Upper lobe of right lung (tissue), 1 donor: Measurements from ENCODE around the gene SPDL1. TPM values are rescaled to one million over a fixed set of nuclear protein-coding genes. Genes with fewer than 3 reads are reported as not detected.
A peak's percentile ranks its signal among the peaks of the same experiment; 100 is the strongest.

Experiments
- ATAC-seq: fragments of 200-7000 bp; cut with Tn5 transposase; one replicate; pipeline ENCODE4 v1.9.1; 2020; ENCODE audit warnings: mild to moderate bottlenecking, moderate library complexity
- DNase-seq: peaks from one replicate; pipeline ENCODE4 v3.0.0-alpha.2; 2020
- H3K27ac ChIP-seq: fragments of 200-600 bp; one replicate; pipeline ENCODE4 v1.8.0; 2022
- H3K27me3 ChIP-seq: fragments of 200-600 bp; one replicate; pipeline ENCODE4 v1.8.0; 2022; ENCODE audit warnings: mild to moderate bottlenecking
- H3K36me3 ChIP-seq: fragments of 200-600 bp; one replicate; pipeline ENCODE4 v1.8.0; 2022
- H3K4me1 ChIP-seq: fragments of 200-600 bp; one replicate; pipeline ENCODE4 v1.8.0; 2022
- H3K4me3 ChIP-seq: fragments of 200-600 bp; one replicate; pipeline ENCODE4 v1.8.0; 2022; ENCODE audit warnings: mild to moderate bottlenecking
- H3K9me3 ChIP-seq: fragments of 200-600 bp; one replicate; pipeline ENCODE4 v1.8.0; 2022
- intact Hi-C: fragments of 100-400 bp; cut with DNase I; formaldehyde crosslinking; loops from one replicate; pipeline ENCODE4 v1.11.0; 2022
- total RNA-seq: library from RNA; stranded (reverse); fragmentation: NEBNext Ultra II Directional; extraction: Animal tissue kit (Norgen Biotek cat#: 25700); gene quantifications from one replicate; pipeline ENCODE4 v1.2.1, GENCODE V29; 2021
- TF ChIP-seq, protein P1 (sequence below): fragments of 200-600 bp; IDR thresholded peaks from one replicate; pipeline ENCODE4 v1.8.0; 2022; ENCODE audit warnings: antibody characterized with exemption
- donor health status: DM: no; HTN: yes; CAD: no; lungs with severe emphysema.

Gene SPDL1
- total RNA-seq, 1 donor from 2014 or later = 3.5 TPM

DNA sequence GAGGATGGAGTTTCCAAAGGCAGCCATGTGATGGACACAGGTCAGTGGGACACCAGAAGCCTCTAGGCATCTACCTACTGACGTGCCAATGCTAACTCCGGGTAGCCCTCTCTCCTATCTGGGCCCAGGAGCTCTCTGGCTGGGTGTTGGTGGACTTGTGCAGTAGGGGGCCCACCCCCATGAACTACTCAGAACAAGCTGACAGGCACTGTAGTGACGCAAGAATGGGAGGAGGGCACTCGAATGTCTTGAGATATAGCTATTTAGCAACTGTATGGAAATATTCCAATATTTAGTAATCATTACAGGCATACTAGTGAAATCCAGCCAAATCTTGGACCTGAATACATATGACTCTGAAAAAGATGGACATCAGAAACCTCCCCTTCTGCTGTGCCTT, 47.8 kb downstream of the SPDL1 start:
- ATAC-seq (peak; percentile 62), DNase-seq (no peak)
- intact Hi-C loops = no loop called here
- TF ChIP-seq, protein P1, sequence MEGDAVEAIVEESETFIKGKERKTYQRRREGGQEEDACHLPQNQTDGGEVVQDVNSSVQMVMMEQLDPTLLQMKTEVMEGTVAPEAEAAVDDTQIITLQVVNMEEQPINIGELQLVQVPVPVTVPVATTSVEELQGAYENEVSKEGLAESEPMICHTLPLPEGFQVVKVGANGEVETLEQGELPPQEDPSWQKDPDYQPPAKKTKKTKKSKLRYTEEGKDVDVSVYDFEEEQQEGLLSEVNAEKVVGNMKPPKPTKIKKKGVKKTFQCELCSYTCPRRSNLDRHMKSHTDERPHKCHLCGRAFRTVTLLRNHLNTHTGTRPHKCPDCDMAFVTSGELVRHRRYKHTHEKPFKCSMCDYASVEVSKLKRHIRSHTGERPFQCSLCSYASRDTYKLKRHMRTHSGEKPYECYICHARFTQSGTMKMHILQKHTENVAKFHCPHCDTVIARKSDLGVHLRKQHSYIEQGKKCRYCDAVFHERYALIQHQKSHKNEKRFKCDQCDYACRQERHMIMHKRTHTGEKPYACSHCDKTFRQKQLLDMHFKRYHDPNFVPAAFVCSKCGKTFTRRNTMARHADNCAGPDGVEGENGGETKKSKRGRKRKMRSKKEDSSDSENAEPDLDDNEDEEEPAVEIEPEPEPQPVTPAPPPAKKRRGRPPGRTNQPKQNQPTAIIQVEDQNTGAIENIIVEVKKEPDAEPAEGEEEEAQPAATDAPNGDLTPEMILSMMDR = no peak
- no peaks in the 10 kb centered on the region for H3K36me3 ChIP-seq
- no peak overlapping the region for H3K27ac ChIP-seq
- H3K27me3 ChIP-seq = no peaks in the 10 kb centered on the region
- H3K4me3 ChIP-seq = no peak overlapping the region
- no peaks in the 10 kb centered on the region for H3K4me1 ChIP-seq
- no peaks in the 10 kb centered on the region for H3K9me3 ChIP-seq

- intact Hi-C loops = no loop called here
- Histone ChIP-seq H3K36me3 (no peaks in the 10 kb centered on the region), H3K4me3 (no peak overlapping the region), H3K27ac (no peak overlapping the region), H3K27me3 (peaks cover 3% of the 10 kb centered on the region), H3K4me1 (no peaks in the 10 kb centered on the region), H3K9me3 (no peaks in the 10 kb centered on the region)
- no peak for ATAC-seq
- TF ChIP-seq, protein P1 = no peak
- no peak for DNase-seq
Measured at GRCh38 chr5:169632946-169633345, 49.4 kb downstream of the SPDL1 start.

- ATAC-seq (no peak), DNase-seq (no peak)
- Histone ChIP-seq H3K36me3 (no peaks in the 10 kb centered on the region), H3K4me3 (no peak overlapping the region), H3K27ac (no peak overlapping the region), H3K4me1 (no peaks in the 10 kb centered on the region), H3K9me3 (no peaks in the 10 kb centered on the region), H3K27me3 (peaks cover 3% of the 10 kb centered on the region)
- TF ChIP-seq, protein P1 = no peak
- intact Hi-C loops = no loop called here
Measured at GRCh38 chr5:169634606-169635005, 51.0 kb downstream of the SPDL1 start.

DNA sequence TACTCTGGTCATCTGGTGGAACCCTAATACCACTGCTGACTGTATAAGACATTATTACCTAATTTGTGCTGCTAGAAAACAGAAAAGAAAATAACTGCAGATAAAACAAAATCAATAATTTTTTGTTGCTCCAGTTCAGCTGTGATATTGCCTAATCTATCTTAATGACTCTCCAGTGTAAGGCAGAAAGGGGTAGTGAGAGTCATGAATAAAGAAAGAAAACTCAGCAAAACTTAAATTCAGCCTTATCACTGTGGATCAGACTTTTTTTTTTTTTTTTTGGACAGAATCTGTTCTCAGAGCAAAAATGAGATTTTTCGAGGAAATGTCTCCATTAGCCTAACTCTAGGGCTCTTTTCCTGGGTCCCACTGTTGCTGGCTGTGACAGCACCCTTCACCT, 52.4 kb downstream of the SPDL1 start:
- Histone ChIP-seq H3K27ac (no peak overlapping the region), H3K27me3 (peaks cover 3% of the 10 kb centered on the region), H3K36me3 (no peaks in the 10 kb centered on the region), H3K9me3 (no peaks in the 10 kb centered on the region), H3K4me3 (no peak overlapping the region), H3K4me1 (no peaks in the 10 kb centered on the region)
- ATAC-seq (no peak), DNase-seq (no peak)
- intact Hi-C loops = no loop called here
- TF ChIP-seq, protein P1 = no peak

- ATAC-seq = no peak
- Histone ChIP-seq H3K4me3 (peak overlapping the region; percentile 57), H3K9me3 (no peaks in the 10 kb centered on the region), H3K4me1 (no peaks in the 10 kb centered on the region), H3K36me3 (no peaks in the 10 kb centered on the region), H3K27ac (peak overlapping the region; percentile 77), H3K27me3 (peaks cover 3% of the 10 kb centered on the region)
- TF ChIP-seq, protein P1 = no peak
- DNase-seq = no peak
- intact Hi-C loops = no loop called here
Measured at GRCh38 chr5:169636477-169637084, 53.0 kb downstream of the SPDL1 start.

- Histone ChIP-seq H3K27me3 (peaks cover 3% of the 10 kb centered on the region), H3K4me3 (peak within 1 kb of the TSS; percentile 57), H3K36me3 (no peaks in the 10 kb centered on the region), H3K4me1 (peaks cover 5% of the 10 kb centered on the region), H3K9me3 (no peaks in the 10 kb centered on the region), H3K27ac (peak within 1 kb of the TSS; percentile 77)
- intact Hi-C loops = no loop called here
- TF ChIP-seq, protein P1 = no peak
- peak; percentile 93 for ATAC-seq
- DNase-seq = peak; percentile 87
Measured at GRCh38 chr5:169637085-169637548, 53.5 kb downstream of the SPDL1 start, which contains the start of gene DOCK2. TSS of gene DOCK2 (plus strand) at chr5:169637275. CDS start at chr5:169637327, 52 bp downstream.
